GM23338 (cell line): ENCODE measurements around the gene BMP8A.

Source experiments
- CREB1 ChIP-seq: fragments of 250-450 bp; sonication (Bioruptor Pico); IDR thresholded peaks from 2 replicates; pipeline ENCODE4 v1.5.0; 2020; ENCODE audit warnings: low read depth, mild to moderate bottlenecking, moderate library complexity
- CTCF ChIP-seq, 2 experiments: fragments of 200-600 bp in 1 of 2; sonication (generic) in 1 of 2; conservative IDR thresholded peaks; 2 replicates each; pipeline versions ENCODE4 v1.5.1 to v1.6.1; 2016 to 2017; ENCODE audit warnings: antibody characterized with exemption in 2 of 2, low read depth in 2 of 2, mild to moderate bottlenecking in 2 of 2, moderate library complexity in 1 of 2
- EZH2 ChIP-seq: fragments of 200-600 bp; sonication (generic); IDR thresholded peaks from one replicate; pipeline ENCODE4 v1.8.0; 2017; ENCODE audit warnings: antibody characterized with exemption, mild to moderate bottlenecking, low read depth; ENCODE audit not compliant: unreplicated experiment
- EZH2phosphoT487 ChIP-seq: fragments of 200-600 bp; sonication (generic); IDR thresholded peaks from one replicate; pipeline ENCODE4 v1.8.1; 2018; ENCODE audit warnings: antibody characterized with exemption; ENCODE audit not compliant: unreplicated experiment
- JUNB ChIP-seq: IDR thresholded peaks from one replicate; pipeline ENCODE4 v1.6.1; 2016; ENCODE audit warnings: antibody characterized with exemption; ENCODE audit not compliant: unreplicated experiment
- NANOG ChIP-seq: IDR thresholded peaks from 2 replicates; pipeline ENCODE4 v1.6.1; 2016; ENCODE audit warnings: antibody characterized with exemption, borderline replicate concordance
- POLR2AphosphoS5 ChIP-seq: IDR thresholded peaks from 2 replicates; pipeline ENCODE4 v1.6.1; 2016; ENCODE audit warnings: antibody characterized with exemption, low read depth
- STAT1 ChIP-seq: IDR thresholded peaks from one replicate; pipeline ENCODE4 v1.6.1; 2016; ENCODE audit warnings: antibody characterized with exemption; ENCODE audit not compliant: unreplicated experiment
- ZNF114 ChIP-seq: fragments of 250-450 bp; sonication (Bioruptor Pico); IDR thresholded peaks from 2 replicates; pipeline ENCODE4 v1.5.0; 2020; ENCODE audit warnings: mild to moderate bottlenecking, moderate library complexity
- ZNF331 ChIP-seq: fragments of 250-450 bp; sonication (Bioruptor Pico); IDR thresholded peaks from 2 replicates; pipeline ENCODE4 v1.5.0; 2020; ENCODE audit warnings: low read depth, mild to moderate bottlenecking, moderate library complexity
- ZNF462 ChIP-seq: fragments of 250-450 bp; sonication (Bioruptor Pico); IDR thresholded peaks from 2 replicates; pipeline ENCODE4 v1.5.0; 2020; ENCODE audit warnings: mild to moderate bottlenecking, moderate library complexity
- TF ChIP-seq, protein P1 (sequence below): IDR thresholded peaks from one replicate; pipeline ENCODE4 v1.6.1; 2018; ENCODE audit warnings: antibody characterized with exemption; ENCODE audit not compliant: unreplicated experiment
- TF ChIP-seq, protein P2 (sequence below): IDR thresholded peaks from 2 replicates; pipeline ENCODE4 v1.6.1; 2016; ENCODE audit warnings: antibody characterized with exemption

DNA sequence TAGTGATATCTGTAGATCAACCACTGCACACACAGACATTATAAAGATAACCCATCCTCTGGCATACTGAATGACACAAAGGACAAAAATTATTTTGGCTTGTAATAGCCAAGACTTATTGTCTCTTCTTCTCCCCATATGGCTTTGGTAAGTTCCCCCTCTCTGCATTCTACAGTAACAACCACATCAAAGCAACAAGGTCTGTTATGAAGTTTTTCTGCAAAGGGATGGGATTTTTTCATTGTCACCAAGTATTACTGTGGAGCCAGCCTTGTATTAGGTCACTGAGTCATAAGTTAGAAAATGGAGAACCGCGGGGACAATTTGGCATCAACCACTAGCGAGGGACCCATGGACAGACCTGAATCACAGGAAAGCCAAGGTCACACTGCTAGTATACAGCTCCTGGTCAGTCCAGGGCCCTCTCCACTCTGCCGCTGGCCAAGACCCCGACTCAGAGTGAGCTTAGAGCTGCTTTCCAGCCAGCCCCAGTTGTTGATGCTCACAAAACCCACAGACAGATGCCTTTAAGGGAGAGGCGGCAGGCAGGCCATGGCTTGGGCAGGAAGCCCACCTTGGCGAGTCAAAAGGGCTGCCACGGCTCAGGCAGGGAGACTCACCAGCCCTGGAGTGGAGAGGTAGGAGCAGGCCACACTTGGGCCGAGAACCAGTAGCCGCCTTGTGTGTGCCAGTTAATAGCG lies 79.2 kb downstream of the BMP8A start:
- TF ChIP-seq CTCF (conservative IDR thresholded peaks at IDR 0.05; ENCODE audit: low read depth in 2 of 2) (no peak), JUNB (no peak), EZH2phosphoT487 (no peak), CREB1 (no peak), POLR2AphosphoS5 (no peak), EZH2 (no peak), STAT1 (no peak), ZNF331 (CRISPR knock-in tag) (no peak), ZNF114 (CRISPR knock-in tag) (no peak), ZNF462 (CRISPR knock-in tag) (no peak), NANOG (no peak)
- TF ChIP-seq, protein P1, sequence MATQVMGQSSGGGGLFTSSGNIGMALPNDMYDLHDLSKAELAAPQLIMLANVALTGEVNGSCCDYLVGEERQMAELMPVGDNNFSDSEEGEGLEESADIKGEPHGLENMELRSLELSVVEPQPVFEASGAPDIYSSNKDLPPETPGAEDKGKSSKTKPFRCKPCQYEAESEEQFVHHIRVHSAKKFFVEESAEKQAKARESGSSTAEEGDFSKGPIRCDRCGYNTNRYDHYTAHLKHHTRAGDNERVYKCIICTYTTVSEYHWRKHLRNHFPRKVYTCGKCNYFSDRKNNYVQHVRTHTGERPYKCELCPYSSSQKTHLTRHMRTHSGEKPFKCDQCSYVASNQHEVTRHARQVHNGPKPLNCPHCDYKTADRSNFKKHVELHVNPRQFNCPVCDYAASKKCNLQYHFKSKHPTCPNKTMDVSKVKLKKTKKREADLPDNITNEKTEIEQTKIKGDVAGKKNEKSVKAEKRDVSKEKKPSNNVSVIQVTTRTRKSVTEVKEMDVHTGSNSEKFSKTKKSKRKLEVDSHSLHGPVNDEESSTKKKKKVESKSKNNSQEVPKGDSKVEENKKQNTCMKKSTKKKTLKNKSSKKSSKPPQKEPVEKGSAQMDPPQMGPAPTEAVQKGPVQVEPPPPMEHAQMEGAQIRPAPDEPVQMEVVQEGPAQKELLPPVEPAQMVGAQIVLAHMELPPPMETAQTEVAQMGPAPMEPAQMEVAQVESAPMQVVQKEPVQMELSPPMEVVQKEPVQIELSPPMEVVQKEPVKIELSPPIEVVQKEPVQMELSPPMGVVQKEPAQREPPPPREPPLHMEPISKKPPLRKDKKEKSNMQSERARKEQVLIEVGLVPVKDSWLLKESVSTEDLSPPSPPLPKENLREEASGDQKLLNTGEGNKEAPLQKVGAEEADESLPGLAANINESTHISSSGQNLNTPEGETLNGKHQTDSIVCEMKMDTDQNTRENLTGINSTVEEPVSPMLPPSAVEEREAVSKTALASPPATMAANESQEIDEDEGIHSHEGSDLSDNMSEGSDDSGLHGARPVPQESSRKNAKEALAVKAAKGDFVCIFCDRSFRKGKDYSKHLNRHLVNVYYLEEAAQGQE = no peak
- TF ChIP-seq, protein P2, sequence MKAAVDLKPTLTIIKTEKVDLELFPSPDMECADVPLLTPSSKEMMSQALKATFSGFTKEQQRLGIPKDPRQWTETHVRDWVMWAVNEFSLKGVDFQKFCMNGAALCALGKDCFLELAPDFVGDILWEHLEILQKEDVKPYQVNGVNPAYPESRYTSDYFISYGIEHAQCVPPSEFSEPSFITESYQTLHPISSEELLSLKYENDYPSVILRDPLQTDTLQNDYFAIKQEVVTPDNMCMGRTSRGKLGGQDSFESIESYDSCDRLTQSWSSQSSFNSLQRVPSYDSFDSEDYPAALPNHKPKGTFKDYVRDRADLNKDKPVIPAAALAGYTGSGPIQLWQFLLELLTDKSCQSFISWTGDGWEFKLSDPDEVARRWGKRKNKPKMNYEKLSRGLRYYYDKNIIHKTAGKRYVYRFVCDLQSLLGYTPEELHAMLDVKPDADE = no peak
